ENCODE results near the gene EDC4.
A peak's percentile ranks its signal among the peaks of the same experiment; 100 is the strongest.

The EDC4 gene

GRCh38 chr16:67915831-67916723, 43.2 kb downstream of the EDC4 start:
- no peak for DNase-seq

- no peak for DNase-seq
These were observed 44.4 kb downstream of the EDC4 start for GRCh38 chr16:67917140-67917851.

GRCh38 chr16:67917852-67918236, 45.0 kb downstream of the EDC4 start:
- DNase-seq = peak; percentile 43

- DNase-seq = no peak
These were observed 46.9 kb downstream of the EDC4 start for GRCh38 chr16:67919622-67920221.

GRCh38 chr16:67922221-67922620, 49.4 kb downstream of the EDC4 start:
- no peak for DNase-seq

GRCh38 chr16:67922740-67923139, 49.9 kb downstream of the EDC4 start:
- no peak for DNase-seq

GRCh38 chr16:67923414-67924116, 50.7 kb downstream of the EDC4 start:
- DNase-seq = no peak

GRCh38 chr16:67924140-67924906, 51.5 kb downstream of the EDC4 start:
- no peak for DNase-seq

GRCh38 chr16:67926181-67926750, 53.4 kb downstream of the EDC4 start:
- DNase-seq = no peak

GRCh38 chr16:67927131-67927941, 54.5 kb downstream of the EDC4 start:
- no peak for DNase-seq

- DNase-seq = no peak
These were observed 55.3 kb downstream of the EDC4 start for GRCh38 chr16:67928147-67928546.

GRCh38 chr16:67928561-67929364, 55.9 kb downstream of the EDC4 start:
- peak; percentile 24 for DNase-seq

GRCh38 chr16:67930191-67930590, 57.3 kb downstream of the EDC4 start:
- no peak for DNase-seq

GRCh38 chr16:67930678-67931211, 57.9 kb downstream of the EDC4 start:
- no peak for DNase-seq

Measured in MV-4-11 (cell line).